Ureter (tissue), 1 donor: Measurements from ENCODE around the gene SRC. TPM values are rescaled to one million over a fixed set of nuclear protein-coding genes. Genes with fewer than 3 reads are reported as not detected.

ENCODE experiments used
- DNase-seq: peaks from one replicate; pipeline ENCODE4 v3.0.0-alpha.2; 2020; ENCODE audit warnings: low spot score
- total RNA-seq: library from RNA; stranded (reverse); gene quantifications from one replicate; pipeline ENCODE4 v1.2.4, GENCODE V29; 2023
- donor health status: DM: yes; HTN: yes; CAD: no.

SRC gene
- total RNA-seq, 1 donor from 2014 or later: 166 TPM

GRCh38 chr20:37453288-37453687, 107.3 kb downstream of the SRC start:
- DNase-seq: no peak

GRCh38 chr20:37453836-37454235, 107.9 kb downstream of the SRC start:
- no peak for DNase-seq

GRCh38 chr20:37454636-37455385, 108.9 kb downstream of the SRC start:
- DNase-seq: no peak

Other genes with a start within 250 kb of the SRC start
- 215 TPM for gene RPN2, start 166.8 kb upstream of the SRC start, total RNA-seq
- 3.1 TPM for gene MROH8, start 166.6 kb upstream of the SRC start, total RNA-seq
- gene GHRH, start 84.3 kb upstream of the SRC start, total RNA-seq: not detected
- 73.9 TPM for gene MANBAL, start 56.5 kb upstream of the SRC start, total RNA-seq
- 0.52 TPM for gene NNAT, start 175.1 kb downstream of the SRC start, total RNA-seq
- 178 TPM for gene BLCAP, start 181.7 kb downstream of the SRC start, total RNA-seq